Urothelium cell line (cell line): Measurements from ENCODE around the gene PYGM.

ENCODE experiments used
- DNase-seq: peaks from one replicate; pipeline ENCODE4 v3.0.0; 2011; ENCODE audit warnings: low spot score, mixed read lengths
- FAIRE-seq: peaks from 2 replicates; lab custom pipeline; 2011; peaks lifted over from hg19 to GRCh38; lab: Jason Lieb, UNC

Gene PYGM

DNA sequence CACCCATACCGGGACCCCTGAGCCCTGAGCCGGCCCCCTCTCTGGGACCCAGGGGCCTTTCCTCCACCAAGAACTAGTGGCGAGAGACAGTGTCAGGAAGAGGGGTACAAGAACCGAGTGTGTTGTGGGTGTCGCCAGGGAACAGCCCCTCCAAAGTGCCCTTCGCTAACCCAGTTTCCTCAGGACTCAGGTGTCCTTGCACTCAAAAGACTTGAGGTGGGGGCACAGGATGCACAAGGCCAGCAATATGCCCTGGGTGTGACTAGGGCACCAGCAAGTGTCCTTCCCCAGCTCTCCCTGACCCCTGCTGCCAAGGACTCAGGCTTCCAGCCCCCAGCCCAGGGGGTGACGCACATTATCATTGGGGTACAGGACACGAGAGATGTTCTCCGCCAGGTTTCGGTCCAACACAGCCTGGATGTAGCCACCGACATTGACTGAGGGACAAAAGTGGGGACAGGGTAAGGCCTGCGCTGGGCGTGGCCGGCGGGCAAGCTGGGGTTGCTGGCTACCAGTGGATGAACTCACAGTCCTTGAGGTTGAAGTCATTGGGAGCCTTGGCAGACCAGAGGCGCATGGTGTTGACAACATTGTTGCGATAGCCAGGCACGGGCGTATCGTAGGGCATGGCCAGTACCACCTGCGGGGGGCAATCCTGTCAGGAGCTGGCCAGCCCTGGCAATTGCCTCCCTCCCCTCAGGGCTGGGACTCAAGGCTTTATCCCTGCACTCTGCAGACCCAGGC, 4.7 kb downstream of the PYGM start:
- FAIRE-seq: no peak
- DNase-seq: no peak

DNA sequence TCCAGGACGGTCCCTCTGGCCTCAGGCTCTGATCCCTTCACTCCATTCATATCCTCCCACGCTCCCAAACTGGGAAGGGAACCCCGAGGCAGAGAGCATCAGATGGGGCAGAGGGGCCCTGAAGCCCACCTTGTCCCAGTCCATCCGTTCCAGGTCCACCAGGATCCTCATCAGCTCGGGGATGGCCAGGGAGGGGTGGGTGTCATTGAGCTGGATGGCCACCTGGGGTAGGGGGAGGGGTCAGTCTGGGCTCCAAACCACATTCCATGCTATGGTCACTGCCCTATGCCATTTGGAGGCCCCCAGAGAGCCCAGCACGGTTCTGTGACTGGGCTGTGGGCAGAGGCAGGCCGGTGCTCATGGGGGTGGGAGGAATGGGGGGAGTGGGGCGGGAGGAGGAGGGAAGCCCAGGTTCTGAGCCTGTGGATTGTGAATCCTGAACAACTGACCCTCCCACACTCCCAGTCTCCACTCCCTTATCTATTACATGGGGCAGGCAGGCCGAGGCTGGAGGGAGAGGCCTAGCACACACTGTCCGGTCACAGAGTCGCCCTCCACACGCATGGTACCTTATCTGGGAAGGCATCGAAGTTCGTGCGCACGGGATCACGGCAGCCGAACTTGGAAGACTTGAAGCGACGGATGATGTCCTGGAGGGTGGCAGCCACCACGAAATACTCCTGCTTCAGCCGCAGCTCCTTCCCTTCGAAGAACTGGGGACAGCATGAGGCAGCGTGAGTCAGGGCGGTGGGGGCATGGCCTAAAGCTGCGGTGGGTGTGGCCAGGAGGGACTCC, 5.5 kb downstream of the PYGM start:
- FAIRE-seq (no peak), DNase-seq (no peak)

DNA sequence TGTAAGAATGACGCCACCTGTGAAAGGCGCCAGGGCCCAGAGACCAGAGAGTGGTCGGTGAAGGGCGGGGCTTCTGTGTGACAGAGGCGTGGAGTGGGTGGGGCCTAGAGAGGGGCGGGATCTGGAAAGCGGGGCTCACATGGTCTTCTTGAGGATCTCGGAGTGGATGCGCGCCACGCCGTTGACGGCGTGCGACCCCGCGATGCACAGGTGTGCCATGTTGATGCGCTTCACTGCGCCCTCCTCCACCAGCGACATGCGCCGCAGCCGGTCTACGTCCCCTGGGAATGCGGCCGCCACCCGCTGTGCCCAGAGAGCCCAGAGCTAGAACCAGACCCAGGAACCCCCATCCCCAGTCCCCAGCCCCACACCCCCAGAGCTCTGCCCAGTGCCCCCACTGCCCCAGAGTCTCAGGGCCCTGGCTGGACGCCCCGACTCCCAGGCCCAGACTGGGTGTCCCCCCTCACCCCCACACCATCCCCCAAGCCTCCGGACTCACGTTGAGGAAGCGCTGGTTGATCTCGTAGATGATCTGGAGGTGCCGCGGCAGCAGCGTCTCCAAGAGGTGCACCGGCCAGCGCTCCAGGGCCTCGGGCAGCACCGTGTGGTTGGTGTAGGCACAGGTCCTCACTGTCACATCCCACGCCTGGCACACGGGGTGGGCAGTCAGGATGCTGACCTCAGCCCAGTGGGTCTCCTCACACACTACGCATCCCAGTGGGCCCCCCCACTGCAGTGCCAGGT, 6.2 kb downstream of the PYGM start:
- no peak for DNase-seq

DNA sequence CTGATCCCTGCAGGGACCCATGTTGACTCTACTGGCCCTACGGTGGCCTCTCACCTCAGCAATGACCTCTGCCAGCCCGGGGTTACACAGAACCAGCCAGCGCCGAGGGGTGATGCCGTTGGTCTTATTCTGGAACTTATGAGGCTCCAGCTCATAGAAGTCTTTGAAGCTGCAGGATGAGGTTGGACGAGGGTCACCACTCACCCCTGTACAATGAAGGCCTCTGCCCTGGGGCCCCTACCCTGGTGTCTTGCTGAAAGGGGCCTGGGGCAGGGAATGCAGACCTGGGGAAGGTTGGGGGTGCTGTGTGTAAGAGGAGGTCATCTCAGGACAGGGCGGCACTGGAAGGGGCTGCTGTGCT, 6.8 kb downstream of the PYGM start:
- FAIRE-seq: no peak
- no peak for DNase-seq

More for the DNA sequence above, 6.2 kb downstream of the PYGM start:
- FAIRE-seq: no peak

DNA sequence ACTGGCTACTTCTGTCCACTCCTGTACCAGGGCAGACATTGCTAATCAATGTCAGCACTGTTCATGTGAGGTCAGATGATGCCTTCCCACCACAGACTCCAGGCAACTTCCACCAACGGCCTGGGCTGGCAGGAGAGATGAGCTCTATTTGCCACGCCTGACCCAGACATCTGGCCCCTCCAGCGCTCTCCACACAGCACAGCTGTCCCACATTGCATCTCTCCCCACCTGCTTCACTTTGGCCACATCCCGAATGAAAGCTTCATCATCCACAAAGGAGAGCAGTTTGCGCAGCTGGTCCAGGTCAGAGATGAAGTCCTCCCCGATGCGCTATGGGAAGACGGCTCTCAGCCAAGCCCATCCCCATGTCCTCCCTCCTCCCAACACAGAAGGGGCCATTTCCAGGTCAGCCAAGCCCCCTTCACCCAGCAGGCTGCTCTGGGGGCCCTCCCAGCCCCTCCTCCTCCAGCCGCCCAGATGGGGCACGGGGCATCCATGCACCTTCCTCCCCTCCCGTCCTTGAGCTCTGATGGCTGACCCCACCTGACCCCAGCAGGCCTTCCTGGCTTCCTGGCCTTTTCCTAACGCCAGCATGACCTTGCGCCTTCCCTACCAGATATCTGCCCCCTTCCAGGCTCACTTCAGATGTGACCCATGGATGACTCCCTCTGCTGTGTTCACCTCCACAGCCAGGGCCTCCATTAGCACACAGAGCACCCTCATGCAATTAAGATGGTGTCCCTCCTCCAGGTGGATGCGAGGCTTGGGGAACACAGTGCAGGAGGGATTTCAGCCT, 7.4 kb downstream of the PYGM start:
- FAIRE-seq (no peak), DNase-seq (no peak)

DNA sequence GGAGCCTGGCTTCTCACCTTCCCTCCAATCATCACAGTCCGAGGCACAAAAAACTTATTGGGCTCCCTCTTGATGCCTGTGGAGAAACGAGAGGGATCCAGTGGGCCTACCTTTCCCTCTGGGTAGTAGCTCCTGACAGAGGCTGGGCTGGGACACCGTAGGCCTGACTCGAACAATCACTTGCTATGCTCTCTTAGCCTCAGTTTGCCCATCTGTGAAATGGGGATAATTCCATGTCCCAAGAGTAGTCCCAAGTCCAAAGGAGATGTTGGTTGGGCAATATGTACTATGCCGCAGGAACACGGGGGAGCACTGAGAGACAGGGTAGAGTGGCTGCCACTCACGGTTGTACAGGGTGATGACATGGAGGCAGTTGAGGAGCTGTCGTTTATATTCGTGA, 8.2 kb downstream of the PYGM start:
- DNase-seq (no peak), FAIRE-seq (no peak)

DNA sequence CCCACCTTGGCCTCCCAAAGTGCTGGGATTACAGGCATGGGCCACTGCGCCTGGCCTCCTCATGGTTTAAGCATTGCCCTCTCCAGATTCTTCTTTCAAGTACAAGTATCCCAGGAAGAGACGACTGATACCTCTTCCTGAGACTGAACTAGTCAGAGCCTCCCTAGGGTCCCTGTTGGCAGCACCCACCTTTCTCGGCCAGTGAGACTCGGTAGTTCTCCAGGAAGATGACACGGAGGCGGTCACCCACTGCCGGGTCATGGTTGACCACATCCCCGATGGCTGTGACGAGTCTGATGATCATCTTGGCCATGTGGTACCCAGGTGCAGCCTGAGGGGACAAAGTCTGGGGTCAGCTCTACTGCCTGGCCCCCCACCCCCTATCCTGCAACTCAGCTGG, 8.6 kb downstream of the PYGM start:
- FAIRE-seq: no peak
- no peak for DNase-seq

DNA sequence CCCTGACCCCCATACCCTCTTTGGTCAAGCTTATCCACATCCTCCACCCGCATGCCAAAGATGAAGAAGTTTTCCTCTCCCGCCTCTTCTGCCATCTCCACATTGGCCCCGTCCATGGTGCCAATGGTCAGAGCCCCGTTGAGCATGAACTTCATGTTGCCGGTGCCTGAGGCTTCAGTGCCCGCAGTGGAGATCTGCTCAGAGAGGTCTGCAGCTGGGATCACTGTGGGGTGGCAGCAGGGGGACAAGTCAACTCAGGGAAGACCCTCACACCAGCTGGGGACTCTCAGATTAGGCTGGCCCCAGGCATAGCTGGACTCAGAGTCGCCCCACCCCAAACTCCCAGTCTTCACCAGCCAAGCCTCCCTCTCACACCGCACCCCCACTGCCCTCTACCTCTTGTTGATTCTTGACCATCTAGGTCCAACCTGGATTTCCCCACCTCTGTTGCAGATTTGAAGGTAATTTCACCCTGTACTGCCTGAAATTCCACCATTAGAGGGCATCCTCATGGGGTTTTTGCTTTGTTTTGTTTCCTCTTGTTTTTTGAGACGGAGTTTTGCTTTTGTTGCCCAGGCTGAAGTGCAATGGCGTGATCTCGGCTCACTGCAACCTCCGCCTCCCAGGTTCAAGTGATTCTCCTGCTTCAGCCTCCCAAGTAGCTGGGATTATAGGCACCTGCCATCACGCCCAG, 9.3 kb downstream of the PYGM start:
- no peak for FAIRE-seq
- DNase-seq: no peak

DNA sequence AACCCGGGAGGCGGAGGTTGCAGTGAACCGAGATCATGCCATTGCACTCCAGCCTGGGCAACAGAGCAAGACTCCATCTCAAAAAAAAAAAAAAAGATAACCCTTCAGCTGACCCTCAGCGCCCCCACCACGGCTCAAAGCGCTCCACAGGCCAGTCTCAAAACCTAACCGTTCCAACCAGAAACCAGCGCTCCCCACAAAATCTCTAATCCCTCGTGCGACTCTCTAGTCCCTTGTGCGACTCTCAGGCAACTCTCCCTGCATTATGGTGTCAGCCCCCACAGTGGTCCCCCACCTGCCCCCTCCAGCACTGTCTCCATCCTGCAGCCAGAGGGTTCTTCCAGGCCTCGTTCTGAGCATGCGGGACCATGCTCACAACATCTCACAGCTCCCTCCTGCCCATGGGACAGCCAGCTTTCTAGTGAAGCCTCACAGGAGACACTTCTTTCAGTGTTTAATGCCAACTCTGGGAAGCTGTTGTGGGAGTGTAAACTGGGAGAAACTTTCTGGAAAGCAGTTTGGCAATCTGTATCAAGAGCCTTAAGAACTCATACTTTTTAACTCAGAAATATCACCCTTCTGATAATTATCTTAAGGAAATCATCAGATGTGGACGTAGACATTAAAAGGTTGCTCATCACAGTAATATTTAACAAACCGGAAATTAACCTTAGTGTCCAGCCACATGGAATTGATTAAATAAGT, 11.7 kb downstream of the PYGM start:
- DNase-seq (no peak), FAIRE-seq (no peak)

DNA sequence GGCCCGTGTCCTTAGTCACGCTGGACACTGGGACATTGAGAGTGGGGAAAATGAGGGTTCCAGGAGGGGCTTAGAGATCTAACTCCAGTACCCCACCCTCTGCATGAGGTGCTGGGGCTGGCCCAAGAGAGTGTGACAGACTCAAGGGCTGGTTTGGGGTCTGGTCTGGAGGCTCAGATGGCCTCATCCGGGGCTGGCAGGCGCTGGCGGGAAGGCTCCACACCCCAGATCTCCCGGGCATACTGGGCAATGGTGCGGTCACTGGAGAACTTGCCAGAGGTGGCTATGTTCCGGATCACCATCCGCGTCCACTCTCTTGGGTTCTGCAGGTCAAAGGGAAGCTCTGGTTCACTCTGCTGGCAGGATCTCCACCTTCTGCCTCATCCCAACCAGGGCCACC, 13.3 kb downstream of the PYGM start:
- no peak for DNase-seq
- FAIRE-seq: no peak

DNA sequence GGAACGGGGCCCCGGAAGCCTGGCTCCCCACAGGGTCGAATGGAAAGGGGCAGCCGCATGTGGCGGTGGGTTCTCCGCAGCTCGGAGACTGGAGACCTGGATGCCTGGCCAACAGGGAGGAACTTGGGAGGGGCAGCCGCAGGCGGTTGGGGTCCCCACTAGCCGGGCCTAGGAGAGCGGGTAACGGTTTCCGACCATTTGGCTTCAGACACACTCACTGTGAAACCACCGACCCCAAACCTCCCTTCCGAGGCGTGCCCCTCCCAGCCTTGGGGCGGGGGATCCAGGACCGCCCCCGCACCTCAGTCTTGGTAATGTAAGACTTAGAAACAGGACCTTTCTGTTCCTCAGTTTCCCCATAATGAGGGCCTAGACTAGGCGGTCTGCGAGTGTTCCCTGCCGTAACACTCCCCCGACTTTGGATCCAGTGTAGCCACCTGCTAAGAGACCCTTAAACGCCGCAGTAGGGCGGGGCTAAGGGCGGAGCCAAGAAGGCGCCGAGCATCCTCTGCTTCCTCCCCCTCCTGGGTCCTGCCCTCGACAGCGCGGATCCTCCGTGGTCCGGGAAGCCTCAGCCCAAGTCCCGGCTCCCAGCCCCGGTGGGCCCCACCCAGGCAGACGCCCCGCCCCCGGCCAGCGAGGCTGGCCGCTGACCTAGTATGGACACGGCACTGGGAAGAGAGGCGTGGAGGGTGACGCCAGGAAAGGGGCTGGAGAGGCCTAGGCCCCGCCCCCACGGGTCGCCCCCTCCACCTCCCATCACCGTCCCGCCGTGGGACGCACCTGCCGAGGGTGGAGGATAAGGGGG, 14.0 kb downstream of the PYGM start:
- FAIRE-seq (no peak), DNase-seq (no peak)

DNA sequence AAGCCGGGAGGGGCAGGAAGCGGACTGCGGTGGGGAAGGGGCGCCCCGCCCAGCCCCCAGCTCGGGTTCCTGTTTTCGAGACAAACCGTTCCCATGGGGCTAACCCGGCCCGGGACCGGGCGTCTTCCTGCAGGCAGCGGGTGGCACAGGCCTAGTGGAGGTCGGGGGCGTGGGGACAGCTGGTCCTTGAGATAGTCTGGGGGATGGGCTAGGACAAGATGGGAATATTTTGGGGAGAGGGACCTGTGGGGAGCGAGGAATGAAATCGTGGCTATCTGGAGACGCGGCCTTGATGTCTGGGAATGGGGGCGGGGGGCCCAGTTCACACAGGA, 14.6 kb downstream of the PYGM start:
- FAIRE-seq: no peak
- DNase-seq: no peak

DNA sequence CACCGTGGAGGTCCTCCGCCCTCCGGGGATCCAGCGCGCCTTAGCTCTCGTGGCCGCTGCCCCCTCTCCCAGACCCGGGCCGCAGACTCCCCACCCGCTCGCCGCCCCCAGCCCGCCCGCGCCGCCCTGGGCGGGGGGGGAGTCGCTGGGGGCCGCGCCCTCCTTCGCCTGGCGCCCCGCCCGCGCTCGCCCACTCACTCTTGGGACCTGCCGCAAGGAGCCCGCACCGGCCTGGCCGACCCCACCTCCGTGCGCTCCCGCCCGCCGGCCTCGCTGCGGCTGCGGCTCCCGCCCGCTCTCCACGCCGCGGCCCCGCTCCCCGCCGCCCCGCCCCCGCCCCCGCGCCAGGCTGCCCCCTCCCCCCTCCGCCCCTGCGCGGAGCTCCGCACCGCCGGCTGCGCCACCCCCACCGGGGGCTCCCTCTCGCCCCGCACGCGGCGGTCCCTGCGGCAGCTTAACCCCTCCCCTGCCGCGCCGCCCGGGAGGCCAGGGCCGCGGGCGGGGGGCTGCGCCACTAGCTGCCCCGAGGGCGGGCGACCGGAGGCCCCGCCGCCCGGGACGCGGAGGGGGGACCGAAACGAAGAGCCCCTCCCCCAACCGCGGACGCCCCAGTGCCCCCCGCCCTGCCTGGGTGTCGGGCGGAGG, 15.1 kb downstream of the PYGM start:
- FAIRE-seq: no peak
- no peak for DNase-seq

DNA sequence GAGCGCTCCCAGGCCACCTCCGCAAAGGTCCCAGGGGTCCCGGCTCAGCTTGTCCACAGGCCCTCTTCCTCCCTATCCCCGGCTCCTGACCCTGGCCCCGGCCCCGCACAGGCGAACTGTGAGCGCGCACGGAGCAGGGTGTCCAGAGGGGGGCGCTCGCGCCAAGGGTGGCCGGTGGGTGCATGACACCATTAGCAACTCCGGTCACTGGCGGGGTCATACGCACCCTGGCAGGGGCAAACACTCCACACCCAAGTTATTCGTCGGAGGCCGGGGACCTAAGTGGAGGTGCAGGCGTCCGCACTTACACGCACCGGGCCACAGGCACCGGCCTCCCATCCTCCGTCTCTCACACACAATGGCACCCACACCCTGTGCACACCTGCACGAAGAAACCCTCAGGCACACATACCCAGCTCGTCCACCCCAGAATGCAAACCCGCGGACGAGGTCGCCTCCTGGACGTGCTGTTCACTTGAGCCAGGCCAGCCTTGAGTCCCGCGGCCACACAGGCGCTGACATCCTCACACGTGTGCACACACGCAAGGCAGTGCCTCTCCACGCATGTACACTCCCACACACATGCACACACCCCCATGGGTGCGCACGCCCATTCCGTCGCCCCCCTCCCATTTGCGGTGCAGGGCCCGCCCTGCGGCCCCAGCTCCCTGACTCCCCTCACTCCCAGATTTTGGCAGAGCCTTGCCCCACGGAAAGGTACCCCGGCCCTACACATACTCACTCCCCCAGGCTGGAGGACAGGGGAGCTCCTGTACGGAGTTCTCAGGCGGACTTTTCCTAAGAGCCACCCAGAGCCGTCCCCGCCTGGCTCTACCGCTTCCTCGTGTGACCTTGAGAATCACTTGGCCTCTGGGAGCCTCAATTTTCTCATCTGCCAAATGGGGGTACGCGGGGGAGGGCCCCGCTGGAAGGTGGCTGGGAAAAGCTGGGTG, 15.9 kb downstream of the PYGM start, which contains the start of gene RASGRP2:
RASGRP2 (minus strand) TSS at position 552 of the 953 bp plus-strand sequence. CDS start 1,276 bp downstream, outside the sequence.
- FAIRE-seq (no peak), DNase-seq (peak; percentile 74)

DNA sequence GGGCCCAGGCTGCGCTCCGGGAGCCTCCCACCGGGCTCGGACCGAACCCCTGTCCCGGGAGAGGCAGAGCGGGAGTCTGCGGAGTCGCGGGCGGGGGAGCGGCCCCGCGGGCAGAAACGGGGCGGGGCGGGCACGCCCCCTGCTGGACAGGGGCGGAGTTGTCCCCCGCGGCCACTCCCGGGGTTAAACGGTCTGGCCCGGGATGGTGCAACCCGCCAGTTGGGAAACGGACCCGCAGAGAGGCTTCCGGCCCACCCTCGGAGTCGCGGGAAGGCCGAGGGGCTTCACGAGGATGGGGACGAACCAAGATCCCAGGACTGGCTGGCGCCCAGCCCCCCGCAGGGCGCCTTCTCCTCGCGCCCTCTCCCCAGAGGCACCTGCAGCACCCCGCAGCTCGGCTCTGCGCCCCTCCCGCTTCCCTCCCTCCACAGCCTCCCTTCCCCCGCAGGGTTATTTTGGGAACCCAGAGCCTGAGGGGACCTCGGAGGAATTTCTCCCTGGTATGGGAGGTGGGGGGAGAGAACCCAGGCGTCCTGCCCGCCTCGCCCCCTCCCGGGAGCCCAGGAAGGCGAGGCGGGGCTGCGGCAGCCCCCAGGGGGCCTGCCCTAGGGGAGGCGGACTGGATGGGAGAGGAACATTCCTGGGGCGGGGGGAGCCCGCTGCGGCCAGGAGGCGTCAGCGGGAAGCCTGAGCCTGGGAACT, 16.7 kb downstream of the PYGM start:
- DNase-seq: peak; percentile 93

DNA sequence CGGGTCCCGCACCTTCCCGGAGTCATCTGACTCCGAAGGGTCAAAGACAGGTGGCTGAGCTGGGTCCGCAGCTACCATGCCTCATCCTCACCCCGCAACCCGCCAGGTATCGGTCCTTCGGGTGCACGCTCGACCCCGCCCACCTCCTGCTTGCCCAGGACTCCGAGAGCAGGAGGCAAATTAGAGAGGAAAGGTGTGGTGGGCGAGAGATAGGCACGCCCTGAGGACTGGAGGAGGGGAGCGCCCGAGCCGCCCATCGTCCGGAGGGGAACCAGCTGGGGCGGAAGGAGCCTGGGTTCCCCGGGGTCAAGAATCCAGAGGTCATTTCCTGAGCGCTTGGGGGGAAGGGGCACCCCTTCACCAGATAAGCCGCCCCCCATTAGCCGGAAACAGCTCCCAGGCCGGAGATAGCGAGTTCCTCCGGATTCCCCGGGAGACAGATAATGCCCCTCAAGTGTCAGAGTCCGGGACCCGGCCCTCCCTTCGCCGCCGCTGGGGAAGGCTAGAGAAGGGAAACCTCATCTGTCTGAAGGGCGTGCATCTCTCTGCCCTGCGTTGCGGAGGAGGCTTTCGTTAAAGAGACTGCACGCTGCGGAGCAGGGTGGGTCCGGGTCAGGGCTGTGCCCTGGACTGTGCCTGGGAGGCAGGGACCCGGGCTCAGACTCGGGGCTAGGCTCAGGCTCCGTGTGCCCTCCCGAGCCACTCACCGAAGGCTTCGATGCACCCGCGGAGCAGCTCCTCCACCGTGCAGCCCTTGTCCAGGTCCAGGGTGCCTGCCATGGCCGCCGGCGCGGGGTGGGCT, 17.5 kb downstream of the PYGM start:
- no peak for DNase-seq
- no peak for FAIRE-seq

More for the DNA sequence above, 16.7 kb downstream of the PYGM start:
- peak; percentile 75 for FAIRE-seq
